Adrenal gland (tissue), 12 donors: ENCODE results near the gene NCK1. TPM values are rescaled to one million over a fixed set of nuclear protein-coding genes. Genes with fewer than 3 reads are reported as not detected.

Experiments used
- DNase-seq, 7 donors: peaks; one replicate each; pipeline ENCODE4 v3.0.0-alpha.2; 2019 to 2020
- H3K27ac ChIP-seq, 5 donors: fragments of 200-600 bp; sonication (generic) in 4 of 5; 1 replicate in 3 of 5; 2 replicates in 2 of 5; pipeline versions ENCODE4 v1.5.1 to v1.8.0; 2016 to 2020; ENCODE audit warnings: mild to moderate bottlenecking in 1 of 5
- H3K27me3 ChIP-seq: fragments of 200-600 bp; 2 replicates; pipeline ENCODE4 v1.8.0; 2021
- H3K36me3 ChIP-seq, 2 donors: fragments of 200-600 bp; replicated peaks in 1 of 2; 1 replicate in 1 of 2; 2 replicates in 1 of 2; pipeline versions ENCODE4 v1.5.1 to v1.8.0; 2018 to 2022
- H3K4me1 ChIP-seq, 2 donors: fragments of 200-600 bp; replicated peaks in 1 of 2; 1 replicate in 1 of 2; 2 replicates in 1 of 2; pipeline versions ENCODE4 v1.5.1 to v1.8.0; 2018 to 2021
- H3K4me3 ChIP-seq, 4 donors: fragments of 200-600 bp; sonication (generic) in 3 of 4; one replicate each; pipeline ENCODE4 v1.5.1; 2016 to 2018
- H3K9me3 ChIP-seq, 3 donors: fragments of 200-600 bp; sonication (generic) in 1 of 3; replicated peaks in 1 of 3; 1 replicate in 2 of 3; 2 replicates in 1 of 3; pipeline versions ENCODE4 v1.5.1 to v1.8.0; 2016 to 2021
- CTCF ChIP-seq, 6 experiments: fragments of 450-650 bp in 4 of 6; fragments of 200-600 bp in 2 of 6; sonication (generic) in 1 of 6; IDR thresholded peaks; 1 replicate in 5 of 6; 2 replicates in 1 of 6; pipeline versions ENCODE4 v1.5.1 to v1.8.0; 2016 to 2021; ENCODE audit warnings: antibody characterized with exemption in 6 of 6, mild to moderate bottlenecking in 2 of 6, moderate library complexity in 1 of 6
- POLR2A ChIP-seq, 2 donors: fragments of 450-650 bp; IDR thresholded peaks; one replicate each; pipeline ENCODE4 v1.6.1; 2017; ENCODE audit warnings: antibody characterized with exemption in 2 of 2, mild to moderate bottlenecking in 2 of 2, moderate library complexity in 1 of 2
- WGBS, 4 donors: extraction: QIAGEN DNeasy Blood & Tissue Kit in 2 of 4; methylation state at CpG; one replicate each; pipeline versions ENCODE4 v1.1.5 to v1.1.7; 2013 to 2017; 5-methylcytosine and 5-hydroxymethylcytosine counted together
- intact Hi-C, 2 donors: fragments of 100-400 bp; cut with DNase I; formaldehyde crosslinking; loops; one replicate each; pipeline versions ENCODE4 v1.14.1 to v1.15.0; 2022 to 2023
- polyA plus RNA-seq, 3 donors: library from polyadenylated mRNA; stranded (reverse); fragments of 200-250 nt in 2 of 3; fragments of 350-450 nt in 1 of 3; fragmentation: Illumina TruSeq in 1 of 3; extraction: RNeasy Lipid Tissue Mini Kit (QIAGEN cat#74804) in 1 of 3; gene quantifications; one replicate each; pipeline ENCODE4 v1.2.3, GENCODE V29; 2013 to 2014
- total RNA-seq, 9 donors: library from RNA; depleted of rRNA in 4 of 9; stranded (reverse); fragments of >200 nt in 4 of 9; fragments of 120-200 nt in 1 of 9; fragmentation: NEBNext Ultra II Directional in 1 of 9; extraction: Animal tissue kit (Norgen Biotek cat#: 25700) in 1 of 9; gene quantifications; one replicate each; pipeline versions ENCODE4 v1.1.0 to v1.2.4, GENCODE V29; 2013 to 2023
- donor health status: healthy with polysubstance abuse.
- donor health status: Bipolar disorder and iron deficiency.
- donor health status: DM: yes; HTN: yes; CAD: no.
- donor health status: DM: no; HTN: no; CAD: no.
- donor health status: DM: no; HTN: no; CAD: no.
- donor health status: DM: yes; HTN: yes; CAD: no.

The NCK1 gene
- total and polyA plus RNA-seq, 12 donors = 6.0 to 59.2 (median 36.3) TPM

- peaks cover 0 to 26% of the 10 kb centered on the region in 2 donors for H3K4me1 ChIP-seq
- H3K36me3 ChIP-seq = peaks cover 0 to 8% of the 10 kb centered on the region in 2 donors
- intact Hi-C loops = no loop called here
- no peak overlapping the region for H3K4me3 ChIP-seq
- H3K9me3 ChIP-seq = no peaks in the 10 kb centered on the region
- WGBS, 4 donors = 91 to 96% (median 94%) methylated on average over 2 of the region's 2 CpGs
- TF ChIP-seq POLR2A (IDR thresholded peaks at IDR 0.05) (no peak), CTCF (IDR thresholded peaks at IDR 0.05) (peak in 2 of 6 experiments; percentile 22 to 26)
- H3K27me3 ChIP-seq = no peaks in the 10 kb centered on the region
- H3K27ac ChIP-seq = no peak overlapping the region
- no peak for DNase-seq
Measured at GRCh38 chr3:136949708-136950107, 87.7 kb downstream of the NCK1 start.

DNA sequence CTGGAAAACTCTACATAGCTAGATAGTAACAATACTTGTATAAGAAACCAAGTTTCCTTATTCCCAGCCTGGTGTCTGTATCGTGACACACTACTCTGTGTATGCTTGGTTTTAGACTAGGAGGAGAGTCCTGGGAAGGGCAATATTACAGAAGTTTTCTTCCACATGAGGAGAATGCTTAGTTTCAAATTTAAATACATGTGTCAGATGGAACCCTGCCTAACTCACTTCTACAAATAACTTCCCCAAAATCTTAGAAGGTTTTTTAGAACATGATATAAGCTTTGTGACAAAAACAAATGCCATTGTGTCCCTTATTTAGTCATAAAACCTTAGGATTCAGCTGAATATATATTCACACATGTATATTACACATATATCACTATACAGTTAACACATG, 88.6 kb downstream of the NCK1 start:
- TF ChIP-seq CTCF (IDR thresholded peaks at IDR 0.05) (no peak), POLR2A (IDR thresholded peaks at IDR 0.05) (no peak)
- Histone ChIP-seq H3K9me3 (no peaks in the 10 kb centered on the region), H3K4me3 (no peak overlapping the region), H3K4me1 (peaks cover 0 to 26% of the 10 kb centered on the region in 2 donors), H3K36me3 (peaks cover 0 to 8% of the 10 kb centered on the region in 2 donors), H3K27ac (no peak overlapping the region), H3K27me3 (no peaks in the 10 kb centered on the region)
- no peak for DNase-seq
- intact Hi-C loops = no loop called here
- 70 to 84% (median 75%) methylated on average over 1 of the region's 1 CpG for WGBS, 4 donors

- WGBS, 4 donors = 60 to 81% (median 75%) methylated on average over 1 of the region's 1 CpG
- Histone ChIP-seq H3K36me3 (no peaks in the 10 kb centered on the region), H3K4me1 (peaks cover 0 to 26% of the 10 kb centered on the region in 2 donors), H3K27ac (no peak overlapping the region), H3K4me3 (no peak overlapping the region), H3K9me3 (no peaks in the 10 kb centered on the region), H3K27me3 (no peaks in the 10 kb centered on the region)
- TF ChIP-seq CTCF (IDR thresholded peaks at IDR 0.05) = no peak
- no peak for TF ChIP-seq POLR2A (IDR thresholded peaks at IDR 0.05)
- intact Hi-C loops = no loop called here
- DNase-seq = no peak
Measured at GRCh38 chr3:136952292-136952691, 90.3 kb downstream of the NCK1 start.

DNA sequence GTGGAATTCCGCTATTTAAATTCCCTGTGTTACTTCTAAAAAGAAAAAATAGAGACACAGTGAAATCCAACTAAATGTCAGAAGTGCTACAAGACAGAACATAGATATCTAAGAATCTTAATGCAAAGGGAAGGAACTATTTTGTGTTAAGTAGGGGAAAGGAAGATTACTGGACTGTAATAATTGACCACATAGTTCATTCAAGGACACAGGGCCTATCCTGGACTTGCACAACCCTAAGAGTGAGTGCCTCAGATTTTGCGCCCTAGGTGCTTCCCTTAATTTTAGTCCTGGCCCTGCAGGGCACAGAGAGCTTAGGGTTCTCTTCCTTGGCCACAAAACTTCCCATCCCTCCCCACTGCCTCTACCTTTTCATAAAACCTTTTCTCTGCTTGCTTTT, 92.2 kb downstream of the NCK1 start:
- Histone ChIP-seq H3K27me3 (no peaks in the 10 kb centered on the region), H3K27ac (no peak overlapping the region), H3K4me1 (peaks cover 0 to 14% of the 10 kb centered on the region in 2 donors), H3K4me3 (no peak overlapping the region), H3K9me3 (no peaks in the 10 kb centered on the region), H3K36me3 (no peaks in the 10 kb centered on the region)
- peak in 1 of 7 donors; percentile 16 for DNase-seq
- WGBS, 4 donors = 82 to 95% (median 92%) methylated on average over 2 of the region's 2 CpGs
- TF ChIP-seq POLR2A (IDR thresholded peaks at IDR 0.05) (no peak), CTCF (IDR thresholded peaks at IDR 0.05) (no peak)
- intact Hi-C loops = no loop called here
